ENCODE data around the gene AMOTL2.

AMOTL2 gene

DNA sequence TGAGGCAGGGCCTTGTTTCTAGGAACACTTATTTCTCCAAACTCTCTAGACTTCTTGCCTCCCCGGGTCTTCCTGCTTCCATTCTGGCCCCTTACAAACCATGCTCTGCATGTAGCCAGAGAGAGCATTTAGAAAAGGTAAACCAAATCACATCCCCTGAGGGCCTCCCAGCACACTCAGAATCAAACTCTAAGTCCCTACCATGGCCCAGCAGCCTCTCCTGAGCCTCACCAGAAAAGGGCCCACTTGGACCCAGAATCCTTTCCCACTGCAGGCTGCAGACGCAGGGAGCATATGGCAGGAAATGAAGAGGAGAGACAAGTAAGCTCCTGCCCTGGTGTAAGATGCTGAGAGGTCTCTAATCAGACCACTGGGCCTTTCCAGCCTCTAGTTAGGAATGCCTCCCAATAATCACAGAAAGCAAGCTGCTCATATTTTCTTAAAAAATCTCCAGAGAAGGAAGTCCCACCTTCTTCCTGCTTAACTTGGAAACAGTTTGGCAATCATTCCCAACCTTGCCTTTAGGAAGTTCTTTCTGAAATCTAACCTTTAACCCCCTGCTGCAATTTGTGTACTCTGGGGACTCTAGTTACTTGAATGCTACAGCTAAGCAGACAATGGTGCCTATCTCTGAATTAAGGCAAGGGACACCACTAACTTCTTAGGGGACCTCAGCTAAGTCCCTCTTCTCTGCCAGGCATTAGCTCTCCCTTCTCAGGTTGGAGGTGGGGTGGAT lies 4.2 kb downstream of the AMOTL2 start:
- DNase-seq (ENCODE audit: insufficient read length) (no peak), FAIRE-seq (no peak)
- TF ChIP-seq TAF1 (IDR thresholded peaks at IDR 0.05; ENCODE audit: borderline replicate concordance, low read depth, low read length) (no peak), POLR2AphosphoS5 (IDR thresholded peaks at IDR 0.05; ENCODE audit: low read depth, low read length) (no peak), POLR2A (IDR thresholded peaks at IDR 0.05; ENCODE audit: low read depth, low read length) (no peak)

DNA sequence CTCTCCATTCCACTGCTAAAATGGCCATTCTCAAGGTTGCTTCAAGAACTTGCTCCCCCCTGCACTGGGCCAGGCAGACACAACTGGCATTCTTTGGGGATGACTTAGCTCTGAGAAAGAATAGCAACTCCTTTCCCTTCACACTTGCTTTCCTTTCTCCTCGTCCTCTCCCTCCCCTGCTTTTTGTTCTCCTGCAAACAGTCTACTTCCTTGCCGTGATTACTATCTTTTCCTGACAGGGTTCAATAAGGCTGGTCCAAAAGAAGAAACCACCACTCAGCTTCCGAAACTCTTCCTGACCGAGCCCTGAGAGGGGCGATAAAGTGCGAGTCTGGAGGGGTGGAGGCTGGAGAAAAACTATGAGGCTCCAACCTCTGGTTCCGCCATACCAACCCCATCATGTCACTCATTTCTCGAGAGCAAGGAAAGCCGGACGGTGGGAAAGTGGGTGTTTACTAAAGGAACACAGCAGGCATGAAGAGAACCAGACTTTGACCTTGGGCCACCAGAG lies 5.0 kb downstream of the AMOTL2 start:
- FAIRE-seq: no peak
- DNase-seq (ENCODE audit: insufficient read length): no peak
- TF ChIP-seq TAF1 (IDR thresholded peaks at IDR 0.05; ENCODE audit: borderline replicate concordance, low read depth, low read length) (no peak), POLR2AphosphoS5 (IDR thresholded peaks at IDR 0.05; ENCODE audit: low read depth, low read length) (no peak), POLR2A (IDR thresholded peaks at IDR 0.05; ENCODE audit: low read depth, low read length) (no peak)

DNA sequence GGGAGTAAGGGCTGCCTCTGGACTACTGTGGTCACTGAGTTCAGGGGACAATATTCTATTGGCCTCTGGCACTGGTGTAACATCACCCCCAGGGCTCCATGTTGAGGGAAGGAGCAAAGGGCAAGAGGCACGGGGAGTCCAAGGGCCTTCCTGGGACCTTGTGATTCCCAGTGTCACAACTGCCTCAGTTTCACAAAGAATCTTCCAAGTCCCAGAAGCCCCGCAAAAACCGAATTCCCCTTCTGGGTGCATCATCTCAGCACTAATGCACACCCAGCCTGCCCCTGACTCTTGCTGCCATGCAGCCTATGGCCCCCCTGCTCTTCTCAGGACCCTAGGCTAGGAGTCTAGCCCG lies 5.5 kb downstream of the AMOTL2 start:
- TF ChIP-seq POLR2A (IDR thresholded peaks at IDR 0.05; ENCODE audit: low read depth, low read length): no peak
- no peak for TF ChIP-seq POLR2AphosphoS5 (IDR thresholded peaks at IDR 0.05; ENCODE audit: low read depth, low read length)
- TF ChIP-seq TAF1 (IDR thresholded peaks at IDR 0.05; ENCODE audit: borderline replicate concordance, low read depth, low read length): no peak
- FAIRE-seq (no peak), DNase-seq (ENCODE audit: insufficient read length) (no peak)

DNA sequence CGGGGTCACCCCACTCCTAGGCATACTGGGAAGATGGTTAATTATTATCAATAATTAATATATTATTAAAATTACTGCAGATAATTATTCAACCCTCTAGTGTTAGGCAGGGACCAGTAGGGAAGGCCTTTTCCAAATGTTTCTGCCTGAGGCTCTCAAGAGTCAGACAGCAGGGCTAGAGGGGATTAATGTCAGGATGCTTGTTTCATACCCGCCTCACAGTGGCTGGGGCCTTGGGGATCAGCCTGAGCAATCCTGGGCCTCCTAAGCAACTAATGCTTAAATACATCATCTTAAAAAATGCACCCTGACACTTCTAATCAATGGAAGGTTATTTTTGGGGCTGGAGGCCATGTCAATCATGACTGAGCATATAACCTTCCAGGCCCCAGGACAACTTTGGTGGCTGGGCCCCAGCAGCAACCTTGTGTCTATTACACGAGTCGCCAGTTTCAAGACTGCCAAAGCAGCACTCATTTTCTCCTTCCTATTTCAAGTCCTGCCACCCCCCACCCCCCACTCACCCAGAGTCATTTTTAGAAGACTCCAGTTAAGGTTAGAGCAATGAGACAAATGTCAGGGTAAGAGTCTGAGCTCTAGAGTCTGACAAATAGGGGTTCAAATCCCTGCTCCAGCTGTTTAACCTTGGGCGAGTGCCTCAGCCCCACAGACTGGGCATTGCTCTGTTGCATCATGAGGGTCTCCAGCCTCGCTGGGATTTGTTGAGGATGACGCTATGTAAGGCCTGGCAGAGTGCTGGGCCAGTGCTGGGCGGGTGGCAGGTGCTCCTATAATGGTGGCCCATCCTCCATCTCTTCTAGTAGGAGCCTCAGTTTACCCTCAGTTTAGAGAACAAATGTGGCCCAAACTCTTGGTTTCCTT lies 6.1 kb downstream of the AMOTL2 start:
- no peak for DNase-seq (ENCODE audit: insufficient read length)
- FAIRE-seq: no peak
- TF ChIP-seq POLR2AphosphoS5 (IDR thresholded peaks at IDR 0.05; ENCODE audit: low read depth, low read length) (no peak), POLR2A (IDR thresholded peaks at IDR 0.05; ENCODE audit: low read depth, low read length) (no peak), TAF1 (IDR thresholded peaks at IDR 0.05; ENCODE audit: borderline replicate concordance, low read depth, low read length) (no peak)

DNA sequence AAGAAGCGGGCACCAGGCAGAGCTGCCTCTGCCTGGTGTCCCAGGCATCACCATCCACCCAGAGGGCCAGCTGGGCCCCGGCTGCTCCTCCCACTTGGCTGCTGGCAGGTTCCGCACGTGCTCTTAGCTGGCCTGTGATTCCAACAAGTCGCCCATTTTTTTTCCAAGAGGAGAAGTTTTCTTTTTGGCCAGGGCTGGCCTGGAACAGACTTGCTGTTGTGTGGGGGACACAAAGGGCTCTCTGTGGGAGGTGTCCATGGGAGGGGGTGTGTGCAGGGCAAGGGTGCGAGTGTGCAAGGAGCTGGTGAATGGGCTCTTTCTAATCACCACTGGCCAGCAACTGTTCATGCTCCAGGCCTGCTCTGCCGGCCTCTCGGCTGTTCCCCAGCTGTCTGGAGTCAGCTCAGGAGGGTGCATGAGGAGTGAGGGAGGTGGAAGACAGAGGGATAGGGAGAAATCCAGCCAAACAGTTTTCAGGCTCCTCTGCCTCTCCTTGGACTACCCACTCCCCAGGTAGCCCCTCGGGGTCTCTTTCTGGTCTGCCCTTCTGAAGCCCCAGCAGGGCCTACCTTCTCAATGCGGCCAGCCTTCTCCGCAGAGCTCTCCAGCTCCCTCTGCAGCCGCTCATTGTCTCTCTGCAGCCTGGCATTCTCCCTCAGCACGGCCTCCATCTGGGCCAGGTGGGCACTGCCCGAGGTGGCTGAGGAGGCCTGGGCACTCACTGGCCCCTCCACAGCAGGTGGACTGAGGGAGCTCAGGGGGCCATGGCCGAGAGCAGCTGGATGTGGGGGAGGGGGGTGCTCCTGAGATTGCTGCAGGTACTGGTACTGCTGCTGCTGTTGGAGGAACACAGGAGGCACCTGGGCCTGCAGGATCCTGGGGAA lies 7.1 kb downstream of the AMOTL2 start:
- TF ChIP-seq POLR2A (IDR thresholded peaks at IDR 0.05; ENCODE audit: low read depth, low read length): no peak
- no peak for TF ChIP-seq POLR2AphosphoS5 (IDR thresholded peaks at IDR 0.05; ENCODE audit: low read depth, low read length)
- TF ChIP-seq TAF1 (IDR thresholded peaks at IDR 0.05; ENCODE audit: borderline replicate concordance, low read depth, low read length): no peak
- DNase-seq (ENCODE audit: insufficient read length) (no peak), FAIRE-seq (no peak)

DNA sequence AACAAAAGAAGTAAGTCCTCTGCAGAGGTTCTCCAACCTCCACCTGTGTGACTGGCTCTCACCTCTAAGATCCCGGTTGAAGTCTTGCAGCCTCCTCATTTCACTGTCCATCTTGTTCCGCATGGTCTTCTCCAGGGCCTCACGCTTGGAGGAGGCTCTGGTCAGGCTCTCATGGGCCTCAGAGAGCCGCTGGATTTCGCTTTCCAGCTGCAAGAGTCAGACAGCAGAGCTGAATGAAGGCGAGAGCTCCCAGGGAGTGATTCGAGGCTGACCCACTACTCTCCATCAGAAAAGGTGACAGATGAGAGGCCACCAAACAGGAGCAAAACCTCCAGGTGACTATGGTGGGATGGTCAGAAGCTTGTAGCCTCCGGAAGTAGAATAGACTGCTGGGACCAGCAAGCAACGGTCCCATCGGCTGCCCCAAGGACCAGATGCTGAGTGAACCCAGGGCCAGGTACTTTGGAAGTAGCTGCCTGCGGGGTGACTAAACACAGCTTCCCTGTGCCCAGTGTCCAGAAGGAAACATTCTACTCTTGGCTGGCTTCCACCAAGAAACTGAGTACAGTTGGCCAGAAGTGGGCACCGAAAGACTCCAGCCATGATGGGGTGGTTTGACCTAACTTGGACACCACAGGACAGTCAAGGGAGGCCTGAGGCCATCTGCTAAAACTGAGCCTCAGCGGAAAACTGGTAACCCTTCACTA lies 7.9 kb downstream of the AMOTL2 start:
- no peak for TF ChIP-seq TAF1 (IDR thresholded peaks at IDR 0.05; ENCODE audit: borderline replicate concordance, low read depth, low read length)
- TF ChIP-seq POLR2A (IDR thresholded peaks at IDR 0.05; ENCODE audit: low read depth, low read length): no peak
- no peak for TF ChIP-seq POLR2AphosphoS5 (IDR thresholded peaks at IDR 0.05; ENCODE audit: low read depth, low read length)
- no peak for FAIRE-seq
- DNase-seq (ENCODE audit: insufficient read length): no peak

DNA sequence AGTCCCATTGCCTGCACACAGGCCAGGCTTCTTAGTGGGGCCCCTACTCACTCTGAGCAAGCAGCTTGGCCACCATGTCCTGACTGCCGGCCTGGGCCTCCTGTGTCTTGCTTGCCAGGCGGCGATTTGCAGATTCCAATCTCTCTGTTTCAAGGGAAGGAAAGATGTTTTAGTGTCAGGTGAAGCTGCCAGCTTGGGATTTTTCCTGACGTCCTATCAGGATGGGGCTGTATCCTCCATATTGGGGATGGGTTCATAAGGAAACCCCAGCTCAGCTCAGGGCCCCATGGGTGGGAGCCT lies 8.5 kb downstream of the AMOTL2 start:
- no peak for FAIRE-seq
- no peak for DNase-seq (ENCODE audit: insufficient read length)
- TF ChIP-seq POLR2A (IDR thresholded peaks at IDR 0.05; ENCODE audit: low read depth, low read length) (no peak), POLR2AphosphoS5 (IDR thresholded peaks at IDR 0.05; ENCODE audit: low read depth, low read length) (no peak), TAF1 (IDR thresholded peaks at IDR 0.05; ENCODE audit: borderline replicate concordance, low read depth, low read length) (no peak)

DNA sequence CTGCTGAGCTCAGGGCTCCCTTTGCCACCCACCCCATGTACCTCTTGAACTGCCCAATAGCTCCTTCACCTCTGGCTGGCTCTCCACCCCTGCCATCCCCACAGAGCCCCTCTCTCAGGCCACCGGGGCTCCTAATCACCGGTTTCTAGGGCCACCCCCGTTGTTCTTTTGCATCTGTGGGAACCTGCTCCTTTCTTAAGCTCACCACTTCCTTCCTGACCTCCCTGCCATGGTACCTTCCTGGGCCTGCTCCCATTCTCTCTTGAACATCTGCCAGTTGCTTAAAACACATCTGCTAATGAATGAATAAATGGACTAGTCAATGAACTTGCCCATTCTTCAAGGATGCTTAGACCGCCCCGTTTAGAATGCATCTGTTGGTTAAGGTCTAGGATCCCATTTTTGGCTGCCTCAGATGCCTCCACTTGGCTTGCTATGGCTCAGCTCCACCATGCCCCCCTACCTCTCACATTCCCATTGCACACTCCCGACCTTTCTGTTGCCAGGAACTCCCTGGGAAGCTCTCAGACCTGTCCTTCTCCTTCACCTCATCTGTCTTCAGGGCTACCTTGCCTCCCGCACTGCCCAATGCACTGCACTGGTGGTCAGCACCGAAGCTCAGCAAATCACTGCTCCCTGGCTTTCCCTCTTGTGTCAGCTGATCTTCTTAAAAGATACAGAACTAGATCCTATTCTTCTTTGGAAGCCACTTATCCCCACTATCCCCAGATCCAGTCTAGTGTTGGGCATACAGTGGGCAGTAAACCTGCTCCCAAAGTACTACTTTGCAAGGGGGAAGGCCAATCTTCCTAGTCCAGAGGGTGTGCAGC lies 9.1 kb downstream of the AMOTL2 start:
- TF ChIP-seq POLR2AphosphoS5 (IDR thresholded peaks at IDR 0.05; ENCODE audit: low read depth, low read length) (no peak), POLR2A (IDR thresholded peaks at IDR 0.05; ENCODE audit: low read depth, low read length) (no peak)
- no peak for FAIRE-seq
- DNase-seq (ENCODE audit: insufficient read length): no peak

DNA sequence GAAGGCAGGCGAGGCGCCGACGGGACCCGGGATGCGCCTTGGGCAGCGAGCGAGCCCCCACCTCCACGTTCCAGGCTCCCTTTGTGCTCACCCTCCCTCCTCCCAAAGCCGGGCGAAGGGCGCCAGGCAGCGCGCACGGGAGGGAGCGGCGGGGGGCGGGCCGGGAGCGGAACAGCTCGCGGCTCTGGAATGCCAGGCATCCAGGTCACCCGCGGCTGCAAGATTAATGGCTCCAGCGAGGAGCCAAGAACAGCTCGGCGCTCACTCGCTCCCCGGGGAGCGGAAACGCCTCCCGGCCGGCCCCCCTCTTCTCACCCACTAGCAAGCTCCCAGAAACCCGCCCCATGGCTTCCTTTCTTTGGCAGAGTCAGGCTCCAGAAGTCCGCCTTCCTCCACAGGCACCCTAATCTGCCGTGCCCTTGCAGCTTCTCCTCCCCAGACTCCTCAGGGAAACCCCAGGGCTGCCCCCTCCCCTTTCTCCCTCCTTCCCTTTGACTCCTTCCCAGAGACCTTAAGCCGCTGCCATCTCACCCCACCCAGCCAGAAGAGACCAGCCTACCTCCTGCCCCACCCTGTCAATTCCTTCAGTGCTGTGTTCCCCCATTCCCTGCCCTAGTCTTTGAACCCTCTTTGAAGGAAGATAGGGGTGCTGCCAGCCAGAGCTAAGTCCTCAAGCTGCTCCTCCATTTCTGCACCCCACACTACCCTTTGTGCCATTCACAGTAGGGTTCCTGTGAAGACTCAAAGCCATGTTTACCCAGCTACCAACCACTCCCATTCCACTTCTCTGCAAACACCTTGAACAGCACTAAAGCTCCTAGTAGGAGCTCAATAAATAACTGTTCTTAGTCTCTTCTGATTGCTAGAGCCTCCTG lies 9.9 kb downstream of the AMOTL2 start:
- DNase-seq (ENCODE audit: insufficient read length) (no peak), FAIRE-seq (no peak)
- no peak for TF ChIP-seq TAF1 (IDR thresholded peaks at IDR 0.05; ENCODE audit: borderline replicate concordance, low read depth, low read length)
- no peak for TF ChIP-seq POLR2AphosphoS5 (IDR thresholded peaks at IDR 0.05; ENCODE audit: low read depth, low read length)
- no peak for TF ChIP-seq POLR2A (IDR thresholded peaks at IDR 0.05; ENCODE audit: low read depth, low read length)
